HEK293 (cell line): ENCODE data around the gene VAT1L.

Source experiments
- CTCF ChIA-PET: fragments of 350-600 bp; formaldehyde crosslinking; extraction: SDS; loops from one replicate; lab custom pipeline; 2021; ENCODE audit warnings: antibody characterized with exemption; lab: Yijun Ruan, JAX
- POLR2A ChIA-PET: fragments of 300-600 bp; formaldehyde crosslinking; extraction: SDS; loops from one replicate; lab custom pipeline; 2020; ENCODE audit warnings: antibody characterized with exemption, inconsistent platforms; lab: Yijun Ruan, JAX
- H3K27ac ChIP-seq: fragments of 200-500 bp; sonication (Bioruptor generic); 2 replicates; pipeline ENCODE4 v1.5.1; 2014; ENCODE audit warnings: low read depth, low read length, control low read depth, inconsistent platforms; ENCODE audit errors: extremely low read depth
- H3K36me3 ChIP-seq, 2 experiments: fragments of 200-500 bp in 1 of 2; sonication (Bioruptor generic) in 1 of 2; 1 replicate in 1 of 2; 2 replicates in 1 of 2; pipeline ENCODE4 v1.5.1; 2014 to 2017; ENCODE audit warnings: inconsistent platforms in 2 of 2, low read length in 2 of 2; ENCODE audit not compliant: control insufficient read depth in 2 of 2, insufficient read depth in 1 of 2
- H3K4me1 ChIP-seq: fragments of 200-500 bp; sonication (Bioruptor generic); 2 replicates; pipeline ENCODE4 v1.5.1; 2014; ENCODE audit warnings: mild to moderate bottlenecking, low read length, inconsistent platforms; ENCODE audit not compliant: control insufficient read depth, insufficient read depth
- H3K4me3 ChIP-seq: 2 replicates; pipeline ENCODE4 v1.5.1; 2011; ENCODE audit warnings: low read depth, mild to moderate bottlenecking, control low read depth, low read length, moderate library complexity
- H3K9me3 ChIP-seq: fragments of 200-500 bp; sonication (Bioruptor generic); 2 replicates; pipeline ENCODE4 v1.5.1; 2014; ENCODE audit warnings: low read depth, low read length, inconsistent platforms; ENCODE audit not compliant: control insufficient read depth, insufficient read depth
- KLF17 ChIP-seq: fragments of 450-650 bp; formaldehyde crosslinking; IDR thresholded peaks from 2 replicates; pipeline ENCODE4 v1.5.1; 2016; ENCODE audit warnings: missing biosample characterization, missing genetic modification characterization
- PRDM1 ChIP-seq: fragments of 450-650 bp; formaldehyde crosslinking; IDR thresholded peaks from 2 replicates; pipeline ENCODE4; 2016; ENCODE audit warnings: missing biosample characterization, missing genetic modification characterization
- SALL2 ChIP-seq: fragments of 450-650 bp; formaldehyde crosslinking; IDR thresholded peaks from 2 replicates; pipeline ENCODE4 v1.5.0; 2017; ENCODE audit warnings: missing biosample characterization, mild to moderate bottlenecking, missing genetic modification characterization, borderline replicate concordance
- SCRT2 ChIP-seq: fragments of 450-650 bp; formaldehyde crosslinking; IDR thresholded peaks from 2 replicates; pipeline ENCODE4 v1.5.1; 2016; ENCODE audit warnings: missing biosample characterization, missing genetic modification characterization
- YY1 ChIP-seq: fragments of 450-650 bp; formaldehyde crosslinking; IDR thresholded peaks from 2 replicates; pipeline ENCODE4 v1.5.1; 2018; ENCODE audit warnings: missing biosample characterization, missing genetic modification characterization
- ZBTB20 ChIP-seq: fragments of 450-650 bp; formaldehyde crosslinking; IDR thresholded peaks from 2 replicates; pipeline ENCODE4 v1.5.1; 2016; ENCODE audit warnings: missing biosample characterization, missing genetic modification characterization
- ZBTB26 ChIP-seq: fragments of 450-650 bp; formaldehyde crosslinking; optimal IDR thresholded peaks from 2 replicates; pipeline ENCODE3; 2016; ENCODE audit warnings: missing biosample characterization, mild to moderate bottlenecking, missing genetic modification characterization
- ZBTB48 ChIP-seq: fragments of 450-650 bp; formaldehyde crosslinking; IDR thresholded peaks from 2 replicates; pipeline ENCODE4 v1.5.1; 2016; ENCODE audit warnings: missing biosample characterization, missing genetic modification characterization
- ZNF132 ChIP-seq: fragments of 450-650 bp; formaldehyde crosslinking; IDR thresholded peaks from 2 replicates; pipeline ENCODE4 v1.5.1; 2017; ENCODE audit warnings: missing biosample characterization, missing genetic modification characterization, borderline replicate concordance
- ZNF214 ChIP-seq: fragments of 450-650 bp; formaldehyde crosslinking; IDR thresholded peaks from 2 replicates; pipeline ENCODE4 v1.5.1; 2017; ENCODE audit warnings: missing biosample characterization, mild to moderate bottlenecking, missing genetic modification characterization, borderline replicate concordance
- ZNF221 ChIP-seq: fragments of 450-650 bp; formaldehyde crosslinking; IDR thresholded peaks from 2 replicates; pipeline ENCODE4 v1.5.1; 2017; ENCODE audit warnings: missing biosample characterization, missing genetic modification characterization, borderline replicate concordance
- ZNF280C ChIP-seq: fragments of 450-650 bp; formaldehyde crosslinking; IDR thresholded peaks from 2 replicates; pipeline ENCODE4 v1.5.1; 2016; ENCODE audit warnings: missing biosample characterization, missing genetic modification characterization
- ZNF423 ChIP-seq: fragments of 450-650 bp; formaldehyde crosslinking; IDR thresholded peaks from 2 replicates; pipeline ENCODE4 v1.5.1; 2016; ENCODE audit warnings: missing biosample characterization, missing genetic modification characterization
- ZNF585B ChIP-seq: fragments of 450-650 bp; formaldehyde crosslinking; IDR thresholded peaks from 2 replicates; pipeline ENCODE4 v1.5.1; 2016; ENCODE audit warnings: missing biosample characterization, missing genetic modification characterization
- ZNF623 ChIP-seq: fragments of 450-650 bp; formaldehyde crosslinking; IDR thresholded peaks from 2 replicates; pipeline ENCODE4 v1.5.1; 2016; ENCODE audit warnings: missing biosample characterization, missing genetic modification characterization
- ZNF645 ChIP-seq: fragments of 450-650 bp; formaldehyde crosslinking; IDR thresholded peaks from 2 replicates; pipeline ENCODE4; 2016; ENCODE audit warnings: missing biosample characterization, missing genetic modification characterization
- ZNF776 ChIP-seq: fragments of 450-650 bp; formaldehyde crosslinking; IDR thresholded peaks from 2 replicates; pipeline ENCODE4 v1.5.0; 2017; ENCODE audit warnings: missing biosample characterization, missing genetic modification characterization, borderline replicate concordance
- ZSCAN16 ChIP-seq: fragments of 450-650 bp; formaldehyde crosslinking; IDR thresholded peaks from 2 replicates; pipeline ENCODE4 v1.5.1; 2016; ENCODE audit warnings: missing biosample characterization, missing genetic modification characterization
- TF ChIP-seq, protein P1 (sequence below): fragments of 450-650 bp; formaldehyde crosslinking; IDR thresholded peaks from 2 replicates; pipeline ENCODE4 v1.5.1; 2016; ENCODE audit warnings: missing biosample characterization, missing genetic modification characterization, borderline replicate concordance
- TF ChIP-seq, protein P2 (sequence below): fragments of 450-650 bp; formaldehyde crosslinking; IDR thresholded peaks from 2 replicates; pipeline ENCODE4 v1.5.1; 2016; ENCODE audit warnings: missing biosample characterization, missing genetic modification characterization
- TF ChIP-seq, protein P3 (sequence below): fragments of 450-650 bp; formaldehyde crosslinking; IDR thresholded peaks from 2 replicates; pipeline ENCODE4 v1.5.1; 2016; ENCODE audit warnings: missing biosample characterization, missing genetic modification characterization

VAT1L gene

GRCh38 chr16:77790009-77790372, 1.6 kb downstream of the VAT1L start (continued):
- TF ChIP-seq ZNF645, result no peak
- no peak for TF ChIP-seq ZNF585B
- TF ChIP-seq, protein P1, sequence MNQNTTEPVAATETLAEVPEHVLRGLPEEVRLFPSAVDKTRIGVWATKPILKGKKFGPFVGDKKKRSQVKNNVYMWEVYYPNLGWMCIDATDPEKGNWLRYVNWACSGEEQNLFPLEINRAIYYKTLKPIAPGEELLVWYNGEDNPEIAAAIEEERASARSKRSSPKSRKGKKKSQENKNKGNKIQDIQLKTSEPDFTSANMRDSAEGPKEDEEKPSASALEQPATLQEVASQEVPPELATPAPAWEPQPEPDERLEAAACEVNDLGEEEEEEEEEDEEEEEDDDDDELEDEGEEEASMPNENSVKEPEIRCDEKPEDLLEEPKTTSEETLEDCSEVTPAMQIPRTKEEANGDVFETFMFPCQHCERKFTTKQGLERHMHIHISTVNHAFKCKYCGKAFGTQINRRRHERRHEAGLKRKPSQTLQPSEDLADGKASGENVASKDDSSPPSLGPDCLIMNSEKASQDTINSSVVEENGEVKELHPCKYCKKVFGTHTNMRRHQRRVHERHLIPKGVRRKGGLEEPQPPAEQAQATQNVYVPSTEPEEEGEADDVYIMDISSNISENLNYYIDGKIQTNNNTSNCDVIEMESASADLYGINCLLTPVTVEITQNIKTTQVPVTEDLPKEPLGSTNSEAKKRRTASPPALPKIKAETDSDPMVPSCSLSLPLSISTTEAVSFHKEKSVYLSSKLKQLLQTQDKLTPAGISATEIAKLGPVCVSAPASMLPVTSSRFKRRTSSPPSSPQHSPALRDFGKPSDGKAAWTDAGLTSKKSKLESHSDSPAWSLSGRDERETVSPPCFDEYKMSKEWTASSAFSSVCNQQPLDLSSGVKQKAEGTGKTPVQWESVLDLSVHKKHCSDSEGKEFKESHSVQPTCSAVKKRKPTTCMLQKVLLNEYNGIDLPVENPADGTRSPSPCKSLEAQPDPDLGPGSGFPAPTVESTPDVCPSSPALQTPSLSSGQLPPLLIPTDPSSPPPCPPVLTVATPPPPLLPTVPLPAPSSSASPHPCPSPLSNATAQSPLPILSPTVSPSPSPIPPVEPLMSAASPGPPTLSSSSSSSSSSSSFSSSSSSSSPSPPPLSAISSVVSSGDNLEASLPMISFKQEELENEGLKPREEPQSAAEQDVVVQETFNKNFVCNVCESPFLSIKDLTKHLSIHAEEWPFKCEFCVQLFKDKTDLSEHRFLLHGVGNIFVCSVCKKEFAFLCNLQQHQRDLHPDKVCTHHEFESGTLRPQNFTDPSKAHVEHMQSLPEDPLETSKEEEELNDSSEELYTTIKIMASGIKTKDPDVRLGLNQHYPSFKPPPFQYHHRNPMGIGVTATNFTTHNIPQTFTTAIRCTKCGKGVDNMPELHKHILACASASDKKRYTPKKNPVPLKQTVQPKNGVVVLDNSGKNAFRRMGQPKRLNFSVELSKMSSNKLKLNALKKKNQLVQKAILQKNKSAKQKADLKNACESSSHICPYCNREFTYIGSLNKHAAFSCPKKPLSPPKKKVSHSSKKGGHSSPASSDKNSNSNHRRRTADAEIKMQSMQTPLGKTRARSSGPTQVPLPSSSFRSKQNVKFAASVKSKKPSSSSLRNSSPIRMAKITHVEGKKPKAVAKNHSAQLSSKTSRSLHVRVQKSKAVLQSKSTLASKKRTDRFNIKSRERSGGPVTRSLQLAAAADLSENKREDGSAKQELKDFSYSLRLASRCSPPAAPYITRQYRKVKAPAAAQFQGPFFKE, result no peak

GRCh38 chr16:77790912-77791311, 2.5 kb downstream of the VAT1L start:
- POLR2A ChIA-PET, result interaction anchor here (0.6 kb wide), 1 partner anchor 291 kb away, joined by 3 read pairs; no protein-coding TSS in a partner anchor
- H3K4me3 ChIP-seq, result no peak overlapping the region
- H3K4me1 ChIP-seq, result peaks cover 9% of the 10 kb centered on the region
- CTCF ChIA-PET, result no interaction called here
- H3K36me3 ChIP-seq, result no peaks in the 10 kb centered on the region
- no peak overlapping the region for H3K27ac ChIP-seq
- no peaks in the 10 kb centered on the region for H3K9me3 ChIP-seq
- no peak for TF ChIP-seq SALL2 (tag by site-specific recombination)
- no peak for TF ChIP-seq ZNF623 (tag by site-specific recombination)
- TF ChIP-seq ZBTB26 (tag by site-specific recombination), result no peak
- TF ChIP-seq, protein P2, sequence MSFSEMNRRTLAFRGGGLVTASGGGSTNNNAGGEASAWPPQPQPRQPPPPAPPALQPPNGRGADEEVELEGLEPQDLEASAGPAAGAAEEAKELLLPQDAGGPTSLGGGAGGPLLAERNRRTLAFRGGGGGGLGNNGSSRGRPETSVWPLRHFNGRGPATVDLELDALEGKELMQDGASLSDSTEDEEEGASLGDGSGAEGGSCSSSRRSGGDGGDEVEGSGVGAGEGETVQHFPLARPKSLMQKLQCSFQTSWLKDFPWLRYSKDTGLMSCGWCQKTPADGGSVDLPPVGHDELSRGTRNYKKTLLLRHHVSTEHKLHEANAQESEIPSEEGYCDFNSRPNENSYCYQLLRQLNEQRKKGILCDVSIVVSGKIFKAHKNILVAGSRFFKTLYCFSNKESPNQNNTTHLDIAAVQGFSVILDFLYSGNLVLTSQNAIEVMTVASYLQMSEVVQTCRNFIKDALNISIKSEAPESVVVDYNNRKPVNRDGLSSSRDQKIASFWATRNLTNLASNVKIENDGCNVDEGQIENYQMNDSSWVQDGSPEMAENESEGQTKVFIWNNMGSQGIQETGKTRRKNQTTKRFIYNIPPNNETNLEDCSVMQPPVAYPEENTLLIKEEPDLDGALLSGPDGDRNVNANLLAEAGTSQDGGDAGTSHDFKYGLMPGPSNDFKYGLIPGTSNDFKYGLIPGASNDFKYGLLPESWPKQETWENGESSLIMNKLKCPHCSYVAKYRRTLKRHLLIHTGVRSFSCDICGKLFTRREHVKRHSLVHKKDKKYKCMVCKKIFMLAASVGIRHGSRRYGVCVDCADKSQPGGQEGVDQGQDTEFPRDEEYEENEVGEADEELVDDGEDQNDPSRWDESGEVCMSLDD, result no peak
- TF ChIP-seq ZSCAN16 (tag by site-specific recombination), result no peak
- no peak for TF ChIP-seq YY1 (tag by site-specific recombination)
- TF ChIP-seq ZBTB48, result no peak
- TF ChIP-seq ZNF423 (tag by site-specific recombination), result no peak
- TF ChIP-seq ZBTB20 (tag by site-specific recombination), result no peak
- TF ChIP-seq ZNF132 (tag by site-specific recombination), result no peak
- TF ChIP-seq, protein P3, sequence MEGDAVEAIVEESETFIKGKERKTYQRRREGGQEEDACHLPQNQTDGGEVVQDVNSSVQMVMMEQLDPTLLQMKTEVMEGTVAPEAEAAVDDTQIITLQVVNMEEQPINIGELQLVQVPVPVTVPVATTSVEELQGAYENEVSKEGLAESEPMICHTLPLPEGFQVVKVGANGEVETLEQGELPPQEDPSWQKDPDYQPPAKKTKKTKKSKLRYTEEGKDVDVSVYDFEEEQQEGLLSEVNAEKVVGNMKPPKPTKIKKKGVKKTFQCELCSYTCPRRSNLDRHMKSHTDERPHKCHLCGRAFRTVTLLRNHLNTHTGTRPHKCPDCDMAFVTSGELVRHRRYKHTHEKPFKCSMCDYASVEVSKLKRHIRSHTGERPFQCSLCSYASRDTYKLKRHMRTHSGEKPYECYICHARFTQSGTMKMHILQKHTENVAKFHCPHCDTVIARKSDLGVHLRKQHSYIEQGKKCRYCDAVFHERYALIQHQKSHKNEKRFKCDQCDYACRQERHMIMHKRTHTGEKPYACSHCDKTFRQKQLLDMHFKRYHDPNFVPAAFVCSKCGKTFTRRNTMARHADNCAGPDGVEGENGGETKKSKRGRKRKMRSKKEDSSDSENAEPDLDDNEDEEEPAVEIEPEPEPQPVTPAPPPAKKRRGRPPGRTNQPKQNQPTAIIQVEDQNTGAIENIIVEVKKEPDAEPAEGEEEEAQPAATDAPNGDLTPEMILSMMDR (tag by site-specific recombination), result no peak
- TF ChIP-seq ZNF221 (tag by site-specific recombination), result no peak
- TF ChIP-seq KLF17 (tag by site-specific recombination), result no peak
- no peak for TF ChIP-seq PRDM1 (tag by site-specific recombination)
- TF ChIP-seq ZNF214, result no peak
- no peak for TF ChIP-seq ZNF776
- no peak for TF ChIP-seq ZNF280C
- no peak for TF ChIP-seq SCRT2 (tag by site-specific recombination)
